ENCODE measurements around the gene DCUN1D1. TPM values are rescaled to one million over a fixed set of nuclear protein-coding genes. Genes with fewer than 3 reads are reported as not detected.

Gene DCUN1D1
- total RNA-seq, 1 donor from 2014 or later, result 25.5 TPM

DNA sequence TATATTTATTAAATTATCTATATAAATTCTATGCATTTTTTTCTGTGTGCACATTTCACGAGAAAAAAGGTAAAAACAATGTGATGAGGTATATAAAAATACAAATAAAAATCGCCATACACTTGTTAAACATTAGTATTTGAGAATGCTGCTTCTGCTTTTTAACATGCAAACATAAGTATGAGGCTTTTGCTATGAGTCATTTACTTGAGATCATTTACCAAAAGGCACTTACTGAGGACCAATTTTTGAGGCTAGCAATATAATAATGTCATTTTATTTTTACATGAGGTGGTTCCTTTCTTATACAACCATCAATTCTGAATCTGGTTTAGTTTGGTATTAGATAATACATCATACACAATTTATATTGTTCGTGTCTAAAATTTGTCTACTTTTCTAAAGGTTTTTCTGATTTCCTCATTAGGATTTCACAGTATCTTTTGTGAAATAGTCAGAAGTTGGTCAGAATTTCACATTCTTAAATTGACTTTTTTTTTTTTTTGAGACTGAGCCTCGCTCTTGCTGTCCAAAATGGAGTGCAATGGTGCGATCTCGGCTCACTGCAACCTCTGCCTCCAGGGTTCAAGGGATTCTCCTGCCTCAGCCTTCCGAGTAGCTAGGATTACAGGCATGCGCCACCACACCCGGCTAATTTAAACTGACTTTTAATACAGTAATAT lies 25.6 kb downstream of the DCUN1D1 start:
- no peaks in the 10 kb centered on the region for H3K4me1 ChIP-seq
- H3K9me3 ChIP-seq, result no peaks in the 10 kb centered on the region
- no peak for DNase-seq (ENCODE audit: extremely low spot score in 2 of 2)
- intact Hi-C loops (cut with DNase I), result no loop called here
- peaks cover 0 to 11% of the 10 kb centered on the region in 2 donors for H3K36me3 ChIP-seq
- no peak overlapping the region for H3K4me3 ChIP-seq
- H3K27ac ChIP-seq, result no peak overlapping the region
- no peaks in the 10 kb centered on the region for H3K27me3 ChIP-seq
- TF ChIP-seq CTCF (IDR thresholded peaks at IDR 0.05), result no peak
- TF ChIP-seq POLR2AphosphoS5 (IDR thresholded peaks at IDR 0.05; ENCODE audit: insufficient read depth in 1 of 2, low read depth in 1 of 2), result no peak
- TF ChIP-seq POLR2A (IDR thresholded peaks at IDR 0.05), result no peak

GRCh38 chr3:182949688-182950087 lies 30.6 kb downstream of the DCUN1D1 start:
- H3K36me3 ChIP-seq, result peaks cover 0 to 31% of the 10 kb centered on the region in 2 donors
- no peak overlapping the region for H3K27ac ChIP-seq
- no peaks in the 10 kb centered on the region for H3K27me3 ChIP-seq
- intact Hi-C loops (cut with DNase I), result no loop called here
- no peaks in the 10 kb centered on the region for H3K4me1 ChIP-seq
- TF ChIP-seq POLR2A (IDR thresholded peaks at IDR 0.05), result no peak
- no peak for TF ChIP-seq CTCF (IDR thresholded peaks at IDR 0.05)
- no peak for TF ChIP-seq POLR2AphosphoS5 (IDR thresholded peaks at IDR 0.05; ENCODE audit: insufficient read depth in 1 of 2, low read depth in 1 of 2)
- DNase-seq (ENCODE audit: extremely low spot score in 2 of 2), result no peak
- no peak overlapping the region for H3K4me3 ChIP-seq
- no peaks in the 10 kb centered on the region for H3K9me3 ChIP-seq

GRCh38 chr3:182948305-182948704 lies 32.0 kb downstream of the DCUN1D1 start:
- DNase-seq (ENCODE audit: extremely low spot score in 2 of 2), result no peak
- H3K4me3 ChIP-seq, result no peak overlapping the region
- intact Hi-C loops (cut with DNase I), result no loop called here
- no peak overlapping the region for H3K27ac ChIP-seq
- no peaks in the 10 kb centered on the region for H3K27me3 ChIP-seq
- no peaks in the 10 kb centered on the region for H3K4me1 ChIP-seq
- peaks cover 0 to 35% of the 10 kb centered on the region in 2 donors for H3K36me3 ChIP-seq
- TF ChIP-seq POLR2AphosphoS5 (IDR thresholded peaks at IDR 0.05; ENCODE audit: insufficient read depth in 1 of 2, low read depth in 1 of 2), result no peak
- no peak for TF ChIP-seq CTCF (IDR thresholded peaks at IDR 0.05)
- no peak for TF ChIP-seq POLR2A (IDR thresholded peaks at IDR 0.05)
- no peaks in the 10 kb centered on the region for H3K9me3 ChIP-seq

GRCh38 chr3:182947888-182948287 lies 32.5 kb downstream of the DCUN1D1 start:
- intact Hi-C loops (cut with DNase I), result no loop called here
- no peaks in the 10 kb centered on the region for H3K27me3 ChIP-seq
- TF ChIP-seq CTCF (IDR thresholded peaks at IDR 0.05), result no peak
- no peak for TF ChIP-seq POLR2A (IDR thresholded peaks at IDR 0.05)
- no peak for TF ChIP-seq POLR2AphosphoS5 (IDR thresholded peaks at IDR 0.05; ENCODE audit: insufficient read depth in 1 of 2, low read depth in 1 of 2)
- no peaks in the 10 kb centered on the region for H3K4me1 ChIP-seq
- H3K4me3 ChIP-seq, result no peak overlapping the region
- no peaks in the 10 kb centered on the region for H3K9me3 ChIP-seq
- DNase-seq (ENCODE audit: extremely low spot score in 2 of 2), result no peak
- no peak overlapping the region for H3K27ac ChIP-seq
- peaks cover 0 to 35% of the 10 kb centered on the region in 2 donors for H3K36me3 ChIP-seq

DNA sequence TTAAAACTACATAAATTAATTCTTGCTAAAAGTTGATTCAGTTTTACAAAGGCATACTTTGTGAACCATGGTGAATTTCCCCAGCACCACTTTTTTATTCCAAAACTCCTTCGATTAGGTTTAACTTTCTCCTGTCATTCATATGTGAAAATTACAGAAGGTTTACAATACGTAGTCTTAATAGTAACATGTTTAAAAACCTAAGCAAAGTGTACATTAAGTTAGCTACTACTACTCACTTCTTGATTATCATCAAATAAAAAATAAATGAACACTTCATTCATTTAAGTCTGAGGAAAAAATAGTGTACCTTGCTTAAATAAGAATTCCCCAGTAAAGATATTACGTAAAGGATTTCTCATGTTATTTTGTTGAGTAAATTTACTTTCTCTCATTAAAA lies 38.6 kb downstream of the DCUN1D1 start:
- no peak overlapping the region for H3K27ac ChIP-seq
- intact Hi-C loops (cut with DNase I), result no loop called here
- H3K36me3 ChIP-seq, result peaks cover 0 to 25% of the 10 kb centered on the region in 2 donors
- no peaks in the 10 kb centered on the region for H3K9me3 ChIP-seq
- no peak for DNase-seq (ENCODE audit: extremely low spot score in 2 of 2)
- TF ChIP-seq POLR2A (IDR thresholded peaks at IDR 0.05) (no peak), CTCF (IDR thresholded peaks at IDR 0.05) (no peak), POLR2AphosphoS5 (IDR thresholded peaks at IDR 0.05; ENCODE audit: insufficient read depth in 1 of 2, low read depth in 1 of 2) (no peak)
- no peaks in the 10 kb centered on the region for H3K4me1 ChIP-seq
- H3K27me3 ChIP-seq, result no peaks in the 10 kb centered on the region
- H3K4me3 ChIP-seq, result no peak overlapping the region
